ENCODE data around the gene PTPN1. TPM values are rescaled to one million over a fixed set of nuclear protein-coding genes. Genes with fewer than 3 reads are reported as not detected.

Gene PTPN1
- polyA plus RNA-seq, 1 donor (not counting 4 experiments of a cell fraction or from before 2014, with no cell fraction given), result 61.6 TPM

GRCh38 chr20:50611128-50611810, 101.1 kb downstream of the PTPN1 start:
- dilution Hi-C loops (cut with MboI; ENCODE audit: extremely low pct_ligation_motif_present, low sequenced_read_pairs), result no loop called here
- Histone ChIP-seq H3K9me3 (ENCODE audit: control insufficient read depth, low read depth, low read length) (no peaks in the 10 kb centered on the region), H4K20me1 (ENCODE audit: control insufficient read depth, extremely low read depth, insufficient read depth, low read length) (no peaks in the 10 kb centered on the region), H3K36me3 (ENCODE audit: control insufficient read depth in 2 of 2, extremely low read depth in 1 of 2, insufficient read depth in 2 of 2, low read length in 2 of 2) (no peaks in the 10 kb centered on the region), H3K4me3 (ENCODE audit: control insufficient read depth in 2 of 3, extremely low read depth in 1 of 3, insufficient read depth in 2 of 3, low read depth in 1 of 3, low read length in 3 of 3) (no peak overlapping the region), H3K4me2 (ENCODE audit: control insufficient read depth, extremely low read depth, insufficient read depth, low read depth, low read length) (no peak overlapping the region), H3K27ac (ENCODE audit: control insufficient read depth, insufficient read depth, low read length) (no peak overlapping the region), H2AFZ (ENCODE audit: control insufficient read depth, low read length) (no peak overlapping the region), H3K4me1 (ENCODE audit: control insufficient read depth, extremely low read depth, insufficient read depth, low read length) (no peaks in the 10 kb centered on the region), H3K79me2 (ENCODE audit: control insufficient read depth, insufficient read depth, low read length) (no peaks in the 10 kb centered on the region), H3K9ac (ENCODE audit: control insufficient read depth, extremely low read depth, insufficient read depth, low read length) (no peak overlapping the region), H3K27me3 (ENCODE audit: control insufficient read depth, extremely low read depth, insufficient read depth, low read length) (no peaks in the 10 kb centered on the region), H3K9me1 (ENCODE audit: control insufficient read depth, extremely low read depth, insufficient read depth, low read length) (no peaks in the 10 kb centered on the region)
- TF ChIP-seq EZH2 (IDR thresholded peaks at IDR 0.05; ENCODE audit: low read length), result no peak
- TF ChIP-seq CTCF (optimal IDR thresholded peaks at IDR 0.05 in 1 of 3, IDR thresholded peaks at IDR 0.05 in 1 of 3, conservative IDR thresholded peaks at IDR 0.05 in 1 of 3; ENCODE audit: extremely low read depth in 1 of 3, insufficient read depth in 2 of 3, low read length in 3 of 3), result no peak
- DNase-seq (ENCODE audit: low read depth, low spot score) (no peak), FAIRE-seq (no peak)

- dilution Hi-C loops (cut with MboI; ENCODE audit: extremely low pct_ligation_motif_present, low sequenced_read_pairs), result no loop called here
These were observed 103.4 kb downstream of the PTPN1 start for GRCh38 chr20:50613438-50614169.

More at GRCh38 chr20:50613438-50614169, 103.4 kb downstream of the PTPN1 start:
- no peaks in the 10 kb centered on the region for H4K20me1 ChIP-seq (ENCODE audit: control insufficient read depth, extremely low read depth, insufficient read depth, low read length)
- H3K9ac ChIP-seq (ENCODE audit: control insufficient read depth, extremely low read depth, insufficient read depth, low read length), result no peak overlapping the region
- H3K9me3 ChIP-seq (ENCODE audit: control insufficient read depth, low read depth, low read length), result no peaks in the 10 kb centered on the region
- no peaks in the 10 kb centered on the region for H3K4me1 ChIP-seq (ENCODE audit: control insufficient read depth, extremely low read depth, insufficient read depth, low read length)
- H3K9me1 ChIP-seq (ENCODE audit: control insufficient read depth, extremely low read depth, insufficient read depth, low read length), result no peaks in the 10 kb centered on the region
- no peaks in the 10 kb centered on the region for H3K27me3 ChIP-seq (ENCODE audit: control insufficient read depth, extremely low read depth, insufficient read depth, low read length)
- H3K36me3 ChIP-seq (ENCODE audit: control insufficient read depth in 2 of 2, extremely low read depth in 1 of 2, insufficient read depth in 2 of 2, low read length in 2 of 2), result no peaks in the 10 kb centered on the region
- H3K27ac ChIP-seq (ENCODE audit: control insufficient read depth, insufficient read depth, low read length), result no peak overlapping the region
- no peaks in the 10 kb centered on the region for H3K79me2 ChIP-seq (ENCODE audit: control insufficient read depth, insufficient read depth, low read length)
- H3K4me2 ChIP-seq (ENCODE audit: control insufficient read depth, extremely low read depth, insufficient read depth, low read depth, low read length), result no peak overlapping the region
- H3K4me3 ChIP-seq (ENCODE audit: control insufficient read depth in 2 of 3, extremely low read depth in 1 of 3, insufficient read depth in 2 of 3, low read depth in 1 of 3, low read length in 3 of 3), result no peak overlapping the region
- DNase-seq (ENCODE audit: low read depth, low spot score) (no peak), FAIRE-seq (no peak)
- H2AFZ ChIP-seq (ENCODE audit: control insufficient read depth, low read length), result no peak overlapping the region
- no peak for TF ChIP-seq CTCF (optimal IDR thresholded peaks at IDR 0.05 in 1 of 3, IDR thresholded peaks at IDR 0.05 in 1 of 3, conservative IDR thresholded peaks at IDR 0.05 in 1 of 3; ENCODE audit: extremely low read depth in 1 of 3, insufficient read depth in 2 of 3, low read length in 3 of 3)
- TF ChIP-seq EZH2 (IDR thresholded peaks at IDR 0.05; ENCODE audit: low read length), result no peak

Measured in keratinocyte (primary cell).